Measurements from ENCODE around the gene C9orf50.
A peak's percentile ranks its signal among the peaks of the same experiment; 100 is the strongest.

Gene C9orf50

GRCh38 chr9:129568560-129569501 lies 52.1 kb downstream of the C9orf50 start:
- DNase-seq, result peak in 1 of 2 donors; percentile 40

GRCh38 chr9:129567842-129568559 lies 52.9 kb downstream of the C9orf50 start:
- peak in 1 of 2 donors; percentile 38 for DNase-seq

GRCh38 chr9:129567329-129567728 lies 53.6 kb downstream of the C9orf50 start:
- no peak for DNase-seq

- DNase-seq, result no peak
These were observed 54.2 kb downstream of the C9orf50 start for GRCh38 chr9:129566563-129567266.

- DNase-seq, result no peak
These were observed 58.0 kb downstream of the C9orf50 start for GRCh38 chr9:129562917-129563316.

- DNase-seq, result no peak
These were observed 58.4 kb downstream of the C9orf50 start for GRCh38 chr9:129562514-129562913.

Data from hippocampal formation (tissue), 2 donors.